Right hindlimb (tissue), 1 donor: ENCODE results near the gene ZNF286A.
"Not testable (repeated sequence)": the region's sequence is repeated elsewhere in the genome, so short reads cannot be mapped to it uniquely, and the experiment has no call there.

Source experiments
- DNase-seq: peaks from one replicate; pipeline ENCODE4 v3.0.0-alpha.2; 2018

The ZNF286A gene

GRCh38 chr17:15704239-15704638, 4.7 kb downstream of the ZNF286A start:
- not testable (repeated sequence) for DNase-seq

GRCh38 chr17:15704813-15705212, 5.3 kb downstream of the ZNF286A start:
- DNase-seq, result not testable (repeated sequence)

- DNase-seq, result not testable (repeated sequence)
Measured at GRCh38 chr17:15708879-15709278, 9.3 kb downstream of the ZNF286A start.

GRCh38 chr17:15716601-15717563, 17.3 kb downstream of the ZNF286A start:
- not testable (repeated sequence) for DNase-seq

- not testable (repeated sequence) for DNase-seq
Measured at GRCh38 chr17:15730535-15730934, 31.0 kb downstream of the ZNF286A start.

- DNase-seq, result not testable (repeated sequence)
Measured at GRCh38 chr17:15731900-15732299, 32.3 kb downstream of the ZNF286A start, which contains the start of gene TBC1D26. TSS of gene TBC1D26 (plus strand) at chr17:15732283. CDS start at chr17:15735349, 3,066 bp downstream.

GRCh38 chr17:15733174-15733789, 33.7 kb downstream of the ZNF286A start:
- not testable (repeated sequence) for DNase-seq

- DNase-seq, result not testable (repeated sequence)
Measured at GRCh38 chr17:15736578-15736977, 37.0 kb downstream of the ZNF286A start.

GRCh38 chr17:15738066-15738465, 38.5 kb downstream of the ZNF286A start:
- DNase-seq, result no peak

- DNase-seq, result not testable (repeated sequence)
Measured at GRCh38 chr17:15739259-15739658, 39.7 kb downstream of the ZNF286A start.

- not testable (repeated sequence) for DNase-seq
Measured at GRCh38 chr17:15740041-15740440, 40.5 kb downstream of the ZNF286A start.

GRCh38 chr17:15740570-15741120, 41.1 kb downstream of the ZNF286A start:
- DNase-seq, result no peak

- no peak for DNase-seq
Measured at GRCh38 chr17:15741624-15742023, 42.1 kb downstream of the ZNF286A start.

- DNase-seq, result no peak
Measured at GRCh38 chr17:15742051-15742795, 42.7 kb downstream of the ZNF286A start.

- no peak for DNase-seq
Measured at GRCh38 chr17:15742921-15743320, 43.4 kb downstream of the ZNF286A start.

GRCh38 chr17:15744074-15744676, 44.6 kb downstream of the ZNF286A start:
- no peak for DNase-seq

GRCh38 chr17:15744885-15745284, 45.3 kb downstream of the ZNF286A start:
- DNase-seq, result no peak

- DNase-seq, result not testable (repeated sequence)
Measured at GRCh38 chr17:15749403-15749802, 49.9 kb downstream of the ZNF286A start.

- DNase-seq, result not testable (repeated sequence)
Measured at GRCh38 chr17:15768865-15769533, 69.4 kb downstream of the ZNF286A start.
